HG02870 (cell line): ENCODE measurements around the gene OSBPL1A.
"Not testable (repeated sequence)": the region's sequence is repeated elsewhere in the genome, so short reads cannot be mapped to it uniquely, and the experiment has no call there.

Source experiments
- ATAC-seq: cut with Tn5 transposase; IDR thresholded peaks from one replicate; pipeline ENCODE4 v1.9.1; 2021; ENCODE audit warnings: mild to moderate bottlenecking, moderate library complexity; ENCODE audit not compliant: unreplicated experiment

The OSBPL1A gene

DNA sequence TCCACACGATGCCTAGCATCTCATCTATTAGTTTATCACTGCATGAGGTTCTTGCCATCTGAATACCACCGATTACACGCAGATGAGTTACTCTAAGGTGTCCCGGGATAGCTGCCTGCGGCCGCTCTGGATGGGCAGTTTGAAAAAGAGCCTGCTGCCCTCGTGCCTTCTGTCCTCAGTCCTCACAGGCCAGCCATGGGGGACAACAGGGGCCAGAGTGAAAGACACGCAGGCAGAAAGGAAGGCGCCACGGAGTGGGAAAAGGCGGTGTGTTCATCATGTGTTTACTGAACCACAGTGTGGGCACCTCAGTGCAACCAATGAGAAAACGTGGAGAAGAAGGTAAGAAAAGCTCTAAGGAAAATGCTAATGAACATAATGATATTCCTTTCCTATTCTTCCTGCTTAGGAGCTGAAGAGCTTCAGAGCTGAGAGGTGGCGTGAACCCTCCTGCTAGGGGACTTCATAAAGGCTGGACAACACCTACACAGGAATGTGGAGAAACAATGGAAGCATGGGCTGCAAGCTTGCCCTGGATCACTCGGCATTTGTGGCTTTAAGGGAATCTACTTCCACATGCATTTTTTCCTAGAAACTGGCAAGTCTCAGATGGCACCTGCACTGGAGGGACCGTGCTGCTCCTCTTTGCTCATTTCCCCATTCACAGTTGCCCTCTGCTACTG is 207.8 kb downstream of the OSBPL1A start:
- no peak for ATAC-seq

DNA sequence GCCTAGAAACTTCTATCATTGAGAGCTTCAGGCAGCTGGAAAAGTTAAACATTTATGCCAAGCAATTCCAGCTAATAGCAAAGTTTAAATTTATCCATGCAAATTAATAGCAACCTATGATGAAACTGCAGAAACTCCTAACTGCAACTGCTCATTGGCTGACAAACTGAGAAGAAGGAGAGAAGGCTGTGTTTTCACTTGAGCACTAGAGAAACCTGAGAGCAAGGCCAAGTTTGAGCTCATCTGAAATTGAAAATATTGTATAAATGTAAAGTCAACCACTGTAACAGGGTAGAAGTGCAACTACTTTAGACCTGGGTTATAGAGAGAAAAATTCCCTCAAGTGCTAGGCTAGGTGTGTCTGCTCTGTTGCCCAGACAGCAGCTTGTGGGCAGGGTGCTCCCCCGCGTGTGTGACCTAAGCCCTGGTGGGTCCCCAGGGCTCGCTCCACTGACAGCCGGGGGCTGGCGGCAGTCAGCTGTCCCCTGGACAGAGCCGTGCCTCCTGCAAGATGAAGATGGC is 208.6 kb downstream of the OSBPL1A start:
- ATAC-seq, result peak; percentile 93

GRCh38 chr18:24188120-24188519 is 209.5 kb downstream of the OSBPL1A start:
- no peak for ATAC-seq

DNA sequence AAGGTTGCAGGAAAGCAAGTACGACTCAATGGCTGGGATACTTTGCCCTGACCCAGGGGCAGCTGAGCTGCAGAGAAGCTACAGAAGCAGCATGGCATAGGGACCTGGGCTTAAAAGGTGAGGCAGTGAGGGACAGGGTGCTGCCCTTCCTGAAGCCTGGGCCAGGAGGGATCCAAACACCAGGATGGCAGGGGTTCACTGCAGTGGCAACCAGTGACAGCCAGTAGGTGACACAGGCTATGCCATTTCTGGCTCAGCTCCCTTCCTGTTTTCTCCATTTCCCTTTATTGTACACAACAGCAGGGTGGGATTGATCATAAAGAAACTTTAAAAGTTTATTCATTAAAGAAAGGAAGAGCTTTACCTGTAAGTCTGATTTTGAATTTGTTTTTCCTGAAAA is 209.9 kb downstream of the OSBPL1A start:
- ATAC-seq, result no peak

GRCh38 chr18:24187049-24187448 is 210.6 kb downstream of the OSBPL1A start:
- peak; percentile 43 for ATAC-seq

DNA sequence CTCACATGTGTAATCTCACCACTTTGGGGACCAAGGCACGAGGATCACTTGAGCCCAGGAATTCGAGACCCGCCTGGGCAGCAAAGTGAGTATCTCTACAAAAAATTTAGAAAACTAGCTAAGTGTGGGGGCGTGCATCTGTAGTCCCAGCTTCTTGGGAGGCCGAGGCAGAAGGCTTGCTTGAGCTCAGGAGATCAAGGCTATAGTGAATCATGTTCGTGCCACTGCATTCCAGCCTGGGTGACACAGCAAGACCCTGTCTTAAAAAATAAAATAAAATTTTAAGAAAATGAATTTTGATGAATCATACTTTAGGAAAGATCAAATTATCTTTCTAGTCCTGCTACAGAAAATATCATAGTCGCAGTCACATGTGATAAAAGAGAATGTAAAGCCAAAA is 211.8 kb downstream of the OSBPL1A start:
- ATAC-seq, result no peak

- ATAC-seq, result no peak
These were observed 215.8 kb downstream of the OSBPL1A start for GRCh38 chr18:24181806-24182205.

DNA sequence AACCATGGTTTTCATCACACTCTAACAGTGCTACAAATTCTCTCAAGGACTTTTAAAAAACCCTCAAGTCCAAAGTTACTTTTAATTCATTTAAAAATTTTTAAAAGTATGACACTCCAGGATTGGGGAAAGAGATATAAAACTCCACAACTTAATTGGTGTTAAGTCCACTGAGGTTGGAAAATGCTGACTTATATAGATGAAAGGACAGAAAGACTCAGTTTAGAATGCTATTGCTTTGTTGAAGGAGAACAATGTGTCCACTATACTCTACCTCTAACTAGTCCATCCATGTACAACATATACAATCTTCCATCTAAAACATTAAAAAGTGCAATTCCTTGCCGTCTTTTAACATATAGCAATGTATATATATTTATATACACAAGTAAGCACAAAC is 217.6 kb downstream of the OSBPL1A start:
- ATAC-seq, result no peak

GRCh38 chr18:24177499-24178133 is 220.0 kb downstream of the OSBPL1A start:
- ATAC-seq, result no peak

DNA sequence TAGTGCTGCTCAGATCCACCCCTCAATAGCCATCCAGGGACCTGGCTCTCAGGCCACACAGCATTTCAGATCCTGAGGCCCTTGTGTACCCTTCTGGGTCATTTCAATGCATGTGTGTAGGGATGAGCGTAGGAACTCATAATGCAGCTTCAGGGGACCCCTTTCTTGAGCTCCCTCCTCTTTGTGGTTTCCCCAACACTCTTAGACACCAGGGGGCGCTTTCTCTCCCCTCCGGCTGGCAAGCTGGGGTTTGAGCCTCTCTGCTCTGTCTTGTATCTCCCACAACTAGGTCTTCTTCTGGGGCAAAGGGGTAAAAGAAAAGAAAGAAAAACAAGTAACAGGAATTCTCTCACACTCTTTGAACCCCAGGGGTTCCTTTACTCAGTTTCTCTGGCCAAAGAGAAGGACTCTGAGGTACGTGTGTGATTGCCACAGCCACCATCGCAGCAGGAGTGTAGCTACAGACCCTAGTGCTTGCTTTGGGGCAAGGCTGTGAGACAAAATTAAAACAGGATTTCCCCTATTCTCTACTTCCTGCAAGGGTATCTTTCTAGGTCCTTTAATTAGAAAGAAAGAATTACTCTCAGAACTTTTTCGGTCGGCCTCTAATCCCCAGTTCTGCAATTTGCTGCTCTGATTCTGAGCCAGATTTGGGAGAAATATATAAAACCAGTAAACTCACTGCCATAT is 220.8 kb downstream of the OSBPL1A start:
- peak; percentile 83 for ATAC-seq

DNA sequence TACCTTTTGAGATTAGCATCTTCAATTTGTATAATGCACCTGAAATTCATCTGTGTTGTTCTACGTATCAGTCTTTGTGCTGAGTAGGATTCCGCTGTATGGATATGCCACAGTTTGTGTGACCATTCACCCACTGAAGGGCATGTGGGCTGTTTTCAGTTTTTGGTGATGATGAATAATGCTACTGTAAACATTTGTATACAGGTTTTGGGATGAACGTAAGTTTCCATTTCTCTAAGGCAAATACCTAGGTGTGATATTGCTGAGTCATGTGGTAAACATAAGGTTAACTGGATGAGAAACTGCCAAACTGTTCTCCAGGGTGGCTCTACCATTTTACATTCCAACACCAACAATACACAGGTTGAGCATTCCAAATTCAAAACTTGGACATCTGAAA is 223.6 kb downstream of the OSBPL1A start:
- ATAC-seq, result no peak

- ATAC-seq, result no peak
These were observed 227.3 kb downstream of the OSBPL1A start for GRCh38 chr18:24170360-24170759.

- no peak for ATAC-seq
These were observed 229.1 kb downstream of the OSBPL1A start for GRCh38 chr18:24168496-24168895.

DNA sequence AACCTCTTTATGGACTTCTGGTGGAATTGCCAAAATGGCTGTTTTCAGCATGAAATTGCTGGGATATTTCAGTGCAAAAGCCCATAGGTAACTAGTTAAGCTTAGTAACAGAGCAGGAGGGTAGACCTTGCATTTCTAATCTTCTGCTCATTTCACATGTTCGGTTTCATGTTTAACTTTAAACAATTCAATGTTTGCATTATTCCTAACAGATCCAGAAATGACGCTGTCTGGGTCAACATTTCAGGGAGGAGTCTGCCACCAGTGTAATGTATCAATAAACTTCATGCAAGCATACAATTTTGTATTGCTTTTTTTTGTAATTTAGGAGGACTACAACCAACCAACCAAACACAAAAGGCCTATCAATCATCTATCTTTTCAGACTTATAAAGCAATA is 236.3 kb downstream of the OSBPL1A start:
- no peak for ATAC-seq

- ATAC-seq, result no peak
These were observed 237.5 kb downstream of the OSBPL1A start for GRCh38 chr18:24160086-24160485.

DNA sequence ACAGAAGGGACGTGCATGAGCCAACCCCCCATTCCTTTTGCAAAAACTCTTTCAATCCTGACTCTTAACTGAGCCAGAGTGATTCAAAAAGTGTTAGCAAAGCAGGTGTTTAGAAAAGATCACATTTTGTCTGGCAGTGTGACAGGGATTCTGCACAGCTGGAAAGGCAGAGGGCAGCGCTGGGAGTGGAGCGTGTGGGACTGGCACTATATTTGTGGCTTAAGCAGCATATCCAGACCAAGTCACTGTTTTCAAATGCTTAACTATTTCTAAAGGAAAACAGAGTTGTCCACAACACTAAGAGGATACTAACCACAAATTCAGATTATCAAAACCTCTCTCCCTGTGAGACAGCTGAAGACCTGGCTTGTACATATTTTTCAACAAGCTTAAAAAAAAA is 239.8 kb downstream of the OSBPL1A start:
- no peak for ATAC-seq

DNA sequence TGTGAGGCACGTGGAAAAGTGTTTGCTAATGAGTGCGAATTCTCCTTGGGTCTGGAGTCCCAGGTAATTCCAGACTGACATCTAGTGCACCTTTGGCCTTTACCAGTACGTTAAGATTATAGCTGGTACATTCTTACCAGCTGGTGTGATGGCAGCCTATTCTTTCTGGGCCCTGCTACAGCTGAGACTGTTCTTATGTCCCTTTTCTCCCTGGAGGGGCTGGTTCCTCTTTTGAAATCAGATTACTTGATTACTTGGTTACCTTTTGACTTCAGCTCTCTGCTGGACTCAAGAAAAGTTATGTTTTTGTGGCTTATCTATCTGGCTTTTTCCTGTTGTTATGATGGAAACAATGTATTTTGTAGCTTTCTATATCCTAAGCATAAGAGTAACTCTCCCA is 244.2 kb downstream of the OSBPL1A start:
- ATAC-seq, result no peak

DNA sequence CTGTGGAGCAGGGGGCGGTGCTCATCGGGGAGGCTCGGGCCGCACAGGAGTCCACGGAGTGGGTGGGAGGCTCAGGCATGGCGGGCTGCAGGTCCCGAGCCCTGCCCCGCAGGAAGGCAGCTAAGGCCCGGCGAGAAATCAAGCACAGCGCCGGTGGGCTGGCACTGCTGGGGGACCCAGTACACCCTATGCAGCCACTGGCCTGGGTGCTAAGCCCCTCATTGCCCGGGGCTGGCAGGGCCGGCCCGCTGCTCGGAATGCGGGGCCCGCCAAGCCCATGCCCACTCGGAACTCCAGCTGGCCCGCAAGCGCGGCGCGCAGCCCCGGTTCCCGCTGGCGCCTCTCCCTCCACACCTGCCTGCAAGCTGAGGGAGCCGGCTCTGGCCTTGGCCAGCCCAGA is 248.0 kb downstream of the OSBPL1A start:
- not testable (repeated sequence) for ATAC-seq

DNA sequence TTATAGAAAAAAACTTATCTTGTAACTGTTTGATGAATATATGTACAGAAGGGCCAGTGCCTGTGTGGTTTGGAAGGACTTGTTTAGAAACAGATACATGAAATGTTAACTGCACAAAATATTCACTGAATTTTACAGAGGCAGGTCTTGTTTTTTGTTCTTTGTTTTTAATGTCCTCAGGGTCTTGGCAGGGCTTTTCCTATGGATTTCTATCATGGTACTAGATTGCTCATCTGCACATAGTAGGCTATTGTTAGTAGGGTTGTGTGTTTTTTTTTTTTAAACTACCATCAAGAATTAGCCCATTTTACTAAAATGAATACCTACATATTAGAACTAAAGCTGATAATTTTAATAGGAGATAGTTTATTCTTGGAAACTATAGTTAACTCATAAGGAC is 255.2 kb downstream of the OSBPL1A start:
- ATAC-seq, result no peak

GRCh38 chr18:24140697-24141096 is 256.9 kb downstream of the OSBPL1A start:
- ATAC-seq, result no peak

- peak; percentile 75 for ATAC-seq
These were observed 258.6 kb downstream of the OSBPL1A start, which contains the start of gene CABYR for GRCh38 chr18:24138789-24139616. Gene CABYR, plus strand, starts transcription at chr18:24139062. Its CDS starts 4,053 bp downstream, at chr18:24143115.
